Sigmoid colon (tissue), 7 donors: Measurements from ENCODE around the gene ACP4. TPM values are rescaled to one million over a fixed set of nuclear protein-coding genes. Genes with fewer than 3 reads are reported as not detected.

Experiments
- DNase-seq: peaks from one replicate; pipeline ENCODE4 v3.0.0-alpha.2; 2019
- H3K27ac ChIP-seq, 4 donors: fragments of 200-600 bp; sonication (generic); one replicate each; pipeline ENCODE4 v1.5.1; 2016 to 2019; ENCODE audit warnings: mild to moderate bottlenecking in 1 of 4
- H3K27me3 ChIP-seq, 3 donors: fragments of 200-600 bp; sonication (generic); one replicate each; pipeline ENCODE4 v1.5.1; 2019; ENCODE audit warnings: mild to moderate bottlenecking in 1 of 3
- H3K36me3 ChIP-seq, 4 donors: fragments of 200-600 bp; sonication (generic); one replicate each; pipeline ENCODE4 v1.5.1; 2016 to 2019
- H3K4me1 ChIP-seq, 4 donors: fragments of 200-600 bp; sonication (generic); one replicate each; pipeline ENCODE4 v1.5.1; 2017 to 2019
- H3K4me3 ChIP-seq, 4 donors: fragments of 200-600 bp; sonication (generic); one replicate each; pipeline ENCODE4 v1.5.1; 2017 to 2019; ENCODE audit warnings: mild to moderate bottlenecking in 2 of 4, moderate library complexity in 1 of 4
- H3K9me3 ChIP-seq, 4 donors: fragments of 200-600 bp in 3 of 4; sonication (generic) in 3 of 4; one replicate each; pipeline versions ENCODE4 v1.5.1 to v1.6.1; 2013 to 2019
- CTCF ChIP-seq, 4 experiments: fragments of 450-650 bp in 3 of 4; fragments of 200-600 bp in 1 of 4; IDR thresholded peaks; one replicate each; pipeline ENCODE4 v1.5.1; 2016 to 2019; ENCODE audit warnings: antibody characterized with exemption in 4 of 4, mild to moderate bottlenecking in 3 of 4, moderate library complexity in 2 of 4
- EP300 ChIP-seq, 4 donors: sonication (generic); formaldehyde crosslinking; IDR thresholded peaks; one replicate each; pipeline ENCODE4 v1.6.1; 2017; ENCODE audit warnings: antibody characterized with exemption in 4 of 4
- POLR2A ChIP-seq, 2 donors: fragments of 450-650 bp; IDR thresholded peaks; one replicate each; pipeline ENCODE4 v1.6.1; 2016; ENCODE audit warnings: antibody characterized with exemption in 2 of 2, mild to moderate bottlenecking in 2 of 2, moderate library complexity in 2 of 2
- POLR2AphosphoS5 ChIP-seq, 4 donors: sonication (generic); formaldehyde crosslinking; IDR thresholded peaks; one replicate each; pipeline ENCODE4 v1.6.1; 2017; ENCODE audit warnings: antibody characterized with exemption in 4 of 4
- WGBS, 2 donors: extraction: QIAGEN DNeasy Blood & Tissue Kit; methylation state at CpG; one replicate each; pipeline ENCODE4 v1.1.7; 2013; 5-methylcytosine and 5-hydroxymethylcytosine counted together
- intact Hi-C: fragments of 100-400 bp; cut with DNase I; formaldehyde crosslinking; loops from one replicate; pipeline ENCODE4 v1.15.1; 2023
- polyA plus RNA-seq, 3 donors: library from polyadenylated mRNA; stranded (reverse); fragments of 200-250 nt; gene quantifications; one replicate each; pipeline ENCODE4 v1.2.3, GENCODE V29; 2013
- total RNA-seq, 4 donors: library from RNA; depleted of rRNA; stranded (reverse); fragments of >200 nt; gene quantifications; one replicate each; pipeline ENCODE4 v1.1.0, GENCODE V29; 2016
- donor health status: healthy with polysubstance abuse.
- donor health status: Bipolar disorder and iron deficiency.
- donor health status: healthy.

The ACP4 gene
- total and polyA plus RNA-seq, 7 donors, result not detected

GRCh38 chr19:50785329-50785728 is 4.9 kb upstream of the ACP4 start:
- WGBS, 2 donors, result 86 to 90% methylated on average over 12 of the region's 12 CpGs
- no peaks in the 10 kb centered on the region for H3K36me3 ChIP-seq
- DNase-seq, result no peak
- peaks cover 5 to 38% (median 17%) of the 10 kb centered on the region in 3 donors for H3K27me3 ChIP-seq
- no peak overlapping the region for H3K4me3 ChIP-seq
- intact Hi-C loops, result no loop called here
- no peak overlapping the region for H3K27ac ChIP-seq
- H3K4me1 ChIP-seq, result peaks cover 0 to 7% (median 1%) of the 10 kb centered on the region in 4 donors
- no peaks in the 10 kb centered on the region for H3K9me3 ChIP-seq
- TF ChIP-seq EP300 (IDR thresholded peaks at IDR 0.05) (no peak), POLR2AphosphoS5 (IDR thresholded peaks at IDR 0.05) (no peak), POLR2A (IDR thresholded peaks at IDR 0.05) (no peak), CTCF (IDR thresholded peaks at IDR 0.05) (no peak)

GRCh38 chr19:50790922-50791467 is 780 bp downstream of the ACP4 start:
- Histone ChIP-seq H3K27ac (no peak overlapping the region), H3K4me3 (no peak overlapping the region), H3K4me1 (no peaks in the 10 kb centered on the region), H3K27me3 (peaks cover 0 to 5% (median 0%) of the 10 kb centered on the region in 3 donors), H3K9me3 (no peaks in the 10 kb centered on the region), H3K36me3 (peaks cover 0 to 6% (median 0%) of the 10 kb centered on the region in 4 donors)
- TF ChIP-seq EP300 (IDR thresholded peaks at IDR 0.05), result no peak
- TF ChIP-seq CTCF (IDR thresholded peaks at IDR 0.05), result no peak
- no peak for TF ChIP-seq POLR2A (IDR thresholded peaks at IDR 0.05)
- TF ChIP-seq POLR2AphosphoS5 (IDR thresholded peaks at IDR 0.05), result no peak
- intact Hi-C loops, result no loop called here
- WGBS, 2 donors, result 77 to 87% methylated on average over 6 of the region's 6 CpGs
- no peak for DNase-seq

GRCh38 chr19:50791594-50792271 is 1.5 kb downstream of the ACP4 start:
- intact Hi-C loops, result no loop called here
- Histone ChIP-seq H3K27ac (no peak overlapping the region), H3K27me3 (peaks cover 0 to 4% (median 0%) of the 10 kb centered on the region in 3 donors), H3K9me3 (no peaks in the 10 kb centered on the region), H3K4me3 (no peak overlapping the region), H3K4me1 (no peaks in the 10 kb centered on the region), H3K36me3 (peaks cover 0 to 10% (median 0%) of the 10 kb centered on the region in 4 donors)
- TF ChIP-seq CTCF (IDR thresholded peaks at IDR 0.05) (no peak), POLR2A (IDR thresholded peaks at IDR 0.05) (no peak)
- no peak for DNase-seq
- WGBS, 2 donors, result 49 to 80% methylated on average over 47 of the region's 47 CpGs

GRCh38 chr19:50792272-50793250 is 2.3 kb downstream of the ACP4 start:
- no peak for DNase-seq
- H3K27me3 ChIP-seq, result peaks cover 0 to 4% (median 0%) of the 10 kb centered on the region in 3 donors
- no peak overlapping the region for H3K4me3 ChIP-seq
- intact Hi-C loops, result no loop called here
- WGBS, 2 donors, result 82 to 89% methylated on average over 13 of the region's 13 CpGs
- H3K4me1 ChIP-seq, result no peaks in the 10 kb centered on the region
- TF ChIP-seq EP300 (IDR thresholded peaks at IDR 0.05) (no peak), CTCF (IDR thresholded peaks at IDR 0.05) (no peak), POLR2A (IDR thresholded peaks at IDR 0.05) (no peak), POLR2AphosphoS5 (IDR thresholded peaks at IDR 0.05) (no peak)
- peaks cover 0 to 17% (median 0%) of the 10 kb centered on the region in 4 donors for H3K36me3 ChIP-seq
- H3K27ac ChIP-seq, result no peak overlapping the region
- no peaks in the 10 kb centered on the region for H3K9me3 ChIP-seq
